GM12801 (cell line): ENCODE measurements around the gene ECHS1.

ENCODE experiments used
- CTCF ChIP-seq: IDR thresholded peaks from one replicate; pipeline ENCODE4 v1.5.1; 2011; ENCODE audit warnings: control low read depth; ENCODE audit not compliant: insufficient read length; ENCODE audit errors: extremely low read depth

The ECHS1 gene

GRCh38 chr10:133316266-133316665, 56.9 kb downstream of the ECHS1 start:
- TF ChIP-seq CTCF, result no peak

- no peak for TF ChIP-seq CTCF
Measured at GRCh38 chr10:133315847-133316246, 57.3 kb downstream of the ECHS1 start.

GRCh38 chr10:133314911-133315310, 58.2 kb downstream of the ECHS1 start:
- TF ChIP-seq CTCF, result no peak

GRCh38 chr10:133313192-133313591, 60.0 kb downstream of the ECHS1 start:
- TF ChIP-seq CTCF, result no peak

GRCh38 chr10:133312769-133313145, 60.4 kb downstream of the ECHS1 start:
- TF ChIP-seq CTCF, result no peak
